Tibial nerve (tissue), 4 donors: Measurements from ENCODE around the gene CFAP46.

Experiments
- EP300 ChIP-seq, 2 donors: sonication (generic); formaldehyde crosslinking; IDR thresholded peaks; one replicate each; pipeline ENCODE4 v1.6.1; 2017; ENCODE audit warnings: antibody characterized with exemption in 2 of 2, mild to moderate bottlenecking in 1 of 2
- POLR2A ChIP-seq, 2 donors: fragments of 450-650 bp; IDR thresholded peaks; one replicate each; pipeline ENCODE4 v1.6.1; 2017; ENCODE audit warnings: antibody characterized with exemption in 2 of 2, mild to moderate bottlenecking in 2 of 2, moderate library complexity in 2 of 2
- TF ChIP-seq, protein P1 (sequence below), 5 experiments: fragments of 200-600 bp in 3 of 5; fragments of 450-650 bp in 2 of 5; sonication (generic) in 3 of 5; IDR thresholded peaks; one replicate each; pipeline ENCODE4 v1.5.1; 2016 to 2019; ENCODE audit warnings: antibody characterized with exemption in 5 of 5, mild to moderate bottlenecking in 3 of 5, moderate library complexity in 2 of 5

- TF ChIP-seq POLR2A (IDR thresholded peaks at IDR 0.05): no peak
- TF ChIP-seq, protein P1, sequence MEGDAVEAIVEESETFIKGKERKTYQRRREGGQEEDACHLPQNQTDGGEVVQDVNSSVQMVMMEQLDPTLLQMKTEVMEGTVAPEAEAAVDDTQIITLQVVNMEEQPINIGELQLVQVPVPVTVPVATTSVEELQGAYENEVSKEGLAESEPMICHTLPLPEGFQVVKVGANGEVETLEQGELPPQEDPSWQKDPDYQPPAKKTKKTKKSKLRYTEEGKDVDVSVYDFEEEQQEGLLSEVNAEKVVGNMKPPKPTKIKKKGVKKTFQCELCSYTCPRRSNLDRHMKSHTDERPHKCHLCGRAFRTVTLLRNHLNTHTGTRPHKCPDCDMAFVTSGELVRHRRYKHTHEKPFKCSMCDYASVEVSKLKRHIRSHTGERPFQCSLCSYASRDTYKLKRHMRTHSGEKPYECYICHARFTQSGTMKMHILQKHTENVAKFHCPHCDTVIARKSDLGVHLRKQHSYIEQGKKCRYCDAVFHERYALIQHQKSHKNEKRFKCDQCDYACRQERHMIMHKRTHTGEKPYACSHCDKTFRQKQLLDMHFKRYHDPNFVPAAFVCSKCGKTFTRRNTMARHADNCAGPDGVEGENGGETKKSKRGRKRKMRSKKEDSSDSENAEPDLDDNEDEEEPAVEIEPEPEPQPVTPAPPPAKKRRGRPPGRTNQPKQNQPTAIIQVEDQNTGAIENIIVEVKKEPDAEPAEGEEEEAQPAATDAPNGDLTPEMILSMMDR (IDR thresholded peaks at IDR 0.05): no peak
- no peak for TF ChIP-seq EP300 (IDR thresholded peaks at IDR 0.05)
These were observed 32.8 kb upstream of the CFAP46 start for GRCh38 chr10:132974886-132975830.
